Neural crest cell (in vitro differentiated cells): ENCODE results near the gene CLIC3. TPM values are rescaled to one million over a fixed set of nuclear protein-coding genes. Genes with fewer than 3 reads are reported as not detected.

Experiments used
- DNase-seq: peaks from one replicate; pipeline ENCODE4 v3.0.0; 2021; ENCODE audit warnings: low read depth, mixed read lengths, low spot score
- H3K27ac Mint-ChIP-seq: one replicate; pipeline ENCODE4 v1.8.0; 2021; ENCODE audit warnings: mild to moderate bottlenecking, mixed read lengths; ENCODE audit not compliant: unreplicated experiment
- H3K27me3 Mint-ChIP-seq: 2 replicates; pipeline ENCODE4 v1.8.0; 2021; ENCODE audit warnings: low read depth, mild to moderate bottlenecking, mixed read lengths
- H3K36me3 Mint-ChIP-seq: 2 replicates; pipeline ENCODE4 v1.8.0; 2021; ENCODE audit warnings: low read depth, mild to moderate bottlenecking, mixed read lengths
- H3K4me1 Mint-ChIP-seq: 2 replicates; pipeline ENCODE4 v1.8.0; 2021; ENCODE audit warnings: mixed read lengths
- H3K4me3 Mint-ChIP-seq: one replicate; pipeline ENCODE4 v1.8.0; 2021; ENCODE audit warnings: mild to moderate bottlenecking, mixed read lengths
- H3K9me3 Mint-ChIP-seq: 2 replicates; pipeline ENCODE4 v1.8.0; 2021; ENCODE audit warnings: mixed read lengths
- CTCF ChIP-seq: fragments of 200-600 bp; sonication (generic); conservative IDR thresholded peaks from 2 replicates; pipeline ENCODE4 v1.5.0; 2021; ENCODE audit warnings: antibody characterized with exemption, mild to moderate bottlenecking
- total RNA-seq: library from RNA; stranded (reverse); gene quantifications from 2 replicates; pipeline ENCODE4 v1.2.1, GENCODE V29; 2021

Gene CLIC3
- total RNA-seq, 1 donor from 2014 or later: not detected

- no peak for TF ChIP-seq CTCF
- Mint-ChIP-seq H3K27ac (no peak overlapping the region), H3K9me3 (no peaks in the 10 kb centered on the region), H3K27me3 (no peaks in the 10 kb centered on the region), H3K36me3 (no peaks in the 10 kb centered on the region), H3K4me3 (no peak overlapping the region), H3K4me1 (peaks cover 16% of the 10 kb centered on the region)
- no peak for DNase-seq
Measured at GRCh38 chr9:136962163-136962562, 34.2 kb downstream of the CLIC3 start.

- DNase-seq: no peak
- Mint-ChIP-seq H3K27ac (peak overlapping the region; percentile 12), H3K36me3 (no peaks in the 10 kb centered on the region), H3K27me3 (no peaks in the 10 kb centered on the region), H3K4me3 (no peak overlapping the region), H3K9me3 (peaks cover 4% of the 10 kb centered on the region), H3K4me1 (peaks cover 15% of the 10 kb centered on the region)
- no peak for TF ChIP-seq CTCF
Measured at GRCh38 chr9:136961279-136962065, 34.9 kb downstream of the CLIC3 start.

GRCh38 chr9:136960938-136961275, 35.5 kb downstream of the CLIC3 start:
- Mint-ChIP-seq H3K27ac (no peak overlapping the region), H3K4me3 (no peak overlapping the region), H3K27me3 (no peaks in the 10 kb centered on the region), H3K9me3 (peaks cover 7% of the 10 kb centered on the region), H3K4me1 (peaks cover 10% of the 10 kb centered on the region), H3K36me3 (no peaks in the 10 kb centered on the region)
- DNase-seq: no peak
- no peak for TF ChIP-seq CTCF

- Mint-ChIP-seq H3K27me3 (no peaks in the 10 kb centered on the region), H3K4me3 (no peak overlapping the region), H3K36me3 (no peaks in the 10 kb centered on the region), H3K4me1 (peaks cover 6% of the 10 kb centered on the region), H3K27ac (no peak overlapping the region), H3K9me3 (peaks cover 7% of the 10 kb centered on the region)
- no peak for TF ChIP-seq CTCF
- no peak for DNase-seq
Measured at GRCh38 chr9:136960212-136960937, 36.0 kb downstream of the CLIC3 start.

GRCh38 chr9:136958898-136959850, 37.2 kb downstream of the CLIC3 start:
- no peaks in the 10 kb centered on the region for H3K36me3 Mint-ChIP-seq
- H3K4me1 Mint-ChIP-seq: peaks cover 6% of the 10 kb centered on the region
- no peak overlapping the region for H3K4me3 Mint-ChIP-seq
- TF ChIP-seq CTCF: no peak
- no peak overlapping the region for H3K27ac Mint-ChIP-seq
- DNase-seq: no peak
- no peaks in the 10 kb centered on the region for H3K27me3 Mint-ChIP-seq
- H3K9me3 Mint-ChIP-seq: peaks cover 7% of the 10 kb centered on the region
